HG02642 (cell line): ENCODE data around the gene SUMF2.
A peak's percentile ranks its signal among the peaks of the same experiment; 100 is the strongest.
"Not testable (repeated sequence)": the region's sequence is repeated elsewhere in the genome, so short reads cannot be mapped to it uniquely, and the experiment has no call there.

Experiments used
- ATAC-seq: cut with Tn5 transposase; IDR thresholded peaks from one replicate; pipeline ENCODE4 v1.9.1; 2021; ENCODE audit warnings: mild to moderate bottlenecking; ENCODE audit not compliant: unreplicated experiment, poor library complexity

The SUMF2 gene

GRCh38 chr7:56063882-56064625 is at the start of gene SUMF2:
SUMF2 (plus strand) TSS chr7:56064286; CDS start chr7:56064312, 26 bp downstream.
- peak; percentile 96 for ATAC-seq

- ATAC-seq: not testable (repeated sequence)
These were observed 47.1 kb upstream of the SUMF2 start for GRCh38 chr7:56017015-56017414.

- ATAC-seq: no peak
These were observed 44.6 kb upstream of the SUMF2 start for GRCh38 chr7:56019501-56019900.

GRCh38 chr7:56023500-56023899 is 40.6 kb upstream of the SUMF2 start:
- ATAC-seq: no peak

- ATAC-seq: no peak
These were observed 37.5 kb upstream of the SUMF2 start for GRCh38 chr7:56026538-56026937.

- ATAC-seq: no peak
These were observed 35.0 kb upstream of the SUMF2 start for GRCh38 chr7:56028942-56029630.

- no peak for ATAC-seq
These were observed 33.7 kb upstream of the SUMF2 start for GRCh38 chr7:56030340-56030739.

- not testable (repeated sequence) for ATAC-seq
These were observed 32.5 kb upstream of the SUMF2 start for GRCh38 chr7:56031556-56031955.

- ATAC-seq: not testable (repeated sequence)
These were observed 31.5 kb upstream of the SUMF2 start for GRCh38 chr7:56032578-56032977.

- ATAC-seq: peak; percentile 99
These were observed 30.2 kb upstream of the SUMF2 start for GRCh38 chr7:56033671-56034432.

GRCh38 chr7:56040730-56041129 is 23.4 kb upstream of the SUMF2 start:
- no peak for ATAC-seq

- ATAC-seq: not testable (repeated sequence)
These were observed 18.3 kb upstream of the SUMF2 start for GRCh38 chr7:56045758-56046157.

- ATAC-seq: no peak
These were observed 17.2 kb upstream of the SUMF2 start for GRCh38 chr7:56046721-56047445.

GRCh38 chr7:56047446-56048116 is 16.5 kb upstream of the SUMF2 start:
- not testable (repeated sequence) for ATAC-seq

GRCh38 chr7:56048245-56048644 is 15.8 kb upstream of the SUMF2 start:
- ATAC-seq: no peak

- ATAC-seq: not testable (repeated sequence)
These were observed 15.3 kb upstream of the SUMF2 start for GRCh38 chr7:56048763-56049162.

GRCh38 chr7:56051053-56051338 is 13.1 kb upstream of the SUMF2 start:
- ATAC-seq: no peak

- peak; percentile 97 for ATAC-seq
These were observed 12.5 kb upstream of the SUMF2 start, which contains the start of the genes CCT6A and PSPH for GRCh38 chr7:56051339-56052191. CCT6A (plus strand) TSS chr7:56051765; CDS start chr7:56051849, 84 bp downstream. PSPH (minus strand) TSS chr7:56051444; CDS start chr7:56021212, 30,232 bp downstream.

- ATAC-seq: no peak
These were observed 10.7 kb upstream of the SUMF2 start for GRCh38 chr7:56053379-56053778.
